HS-27A (cell line): ENCODE results near the gene ZNF280B.
"Not testable (repeated sequence)": the region's sequence is repeated elsewhere in the genome, so short reads cannot be mapped to it uniquely, and the experiment has no call there.

Experiments
- DNase-seq: peaks from one replicate; pipeline ENCODE4 v3.0.0-alpha.2; 2012; ENCODE audit warnings: low read depth, missing footprints

The ZNF280B gene

GRCh38 chr22:22535662-22536061 lies 27.1 kb upstream of the ZNF280B start:
- DNase-seq, result no peak

GRCh38 chr22:22534604-22535415 lies 26.3 kb upstream of the ZNF280B start:
- DNase-seq, result no peak

GRCh38 chr22:22533863-22534262 lies 25.3 kb upstream of the ZNF280B start:
- DNase-seq, result no peak

GRCh38 chr22:22533417-22533816 lies 24.9 kb upstream of the ZNF280B start:
- no peak for DNase-seq

GRCh38 chr22:22532547-22533071 lies 24.1 kb upstream of the ZNF280B start:
- DNase-seq, result not testable (repeated sequence)

- no peak for DNase-seq
Observed at GRCh38 chr22:22531770-22532546, 23.4 kb upstream of the ZNF280B start.

GRCh38 chr22:22528780-22529179 lies 20.2 kb upstream of the ZNF280B start:
- no peak for DNase-seq

- DNase-seq, result no peak
Observed at GRCh38 chr22:22527312-22527711, 18.8 kb upstream of the ZNF280B start.

GRCh38 chr22:22526125-22526912 lies 17.8 kb upstream of the ZNF280B start:
- DNase-seq, result no peak

- no peak for DNase-seq
Observed at GRCh38 chr22:22523494-22523893, 15.0 kb upstream of the ZNF280B start.

- no peak for DNase-seq
Observed at GRCh38 chr22:22521631-22522030, 13.1 kb upstream of the ZNF280B start.

GRCh38 chr22:22520667-22521602 lies 12.4 kb upstream of the ZNF280B start:
- DNase-seq, result no peak

- DNase-seq, result no peak
Observed at GRCh38 chr22:22520020-22520656, 11.6 kb upstream of the ZNF280B start, which contains the start of gene ZNF280A. Gene ZNF280A (minus strand): TSS chr22:22520270. CDS start chr22:22515630, 4,640 bp downstream.

GRCh38 chr22:22519591-22519990 lies 11.0 kb upstream of the ZNF280B start:
- DNase-seq, result no peak

- no peak for DNase-seq
Observed at GRCh38 chr22:22516992-22517391, 8.4 kb upstream of the ZNF280B start.

GRCh38 chr22:22515890-22516289 lies 7.3 kb upstream of the ZNF280B start:
- no peak for DNase-seq

- not testable (repeated sequence) for DNase-seq
Observed at GRCh38 chr22:22514431-22514830, 5.9 kb upstream of the ZNF280B start.

- DNase-seq, result no peak
Observed at GRCh38 chr22:22513619-22514018, 5.1 kb upstream of the ZNF280B start.

- DNase-seq, result no peak
Observed at GRCh38 chr22:22512951-22513350, 4.4 kb upstream of the ZNF280B start.

- not testable (repeated sequence) for DNase-seq
Observed at GRCh38 chr22:22510833-22511232, 2.3 kb upstream of the ZNF280B start.
